ENCODE results near the gene PDXP.

Gene PDXP

DNA sequence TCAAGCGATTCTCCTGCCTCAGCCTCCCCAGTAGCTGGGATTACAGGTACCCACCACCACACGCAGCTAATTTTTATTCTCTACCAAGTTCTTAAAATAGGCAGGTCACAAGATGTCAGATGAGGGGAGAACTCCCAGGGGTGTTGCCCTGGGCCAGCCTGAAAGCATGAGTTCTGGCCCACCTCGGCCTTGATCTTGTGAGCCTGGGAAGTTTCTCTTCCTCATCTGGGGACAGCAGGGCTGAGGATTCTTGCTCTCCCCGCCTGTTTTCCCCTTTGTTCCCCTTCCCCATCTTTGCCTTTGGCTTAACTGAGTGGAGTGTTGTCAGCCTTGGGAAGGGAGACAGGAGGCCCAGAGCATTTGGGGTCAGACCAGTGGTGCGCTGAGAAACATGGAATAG is 3.5 kb downstream of the PDXP start:
- Histone ChIP-seq H3K36me3 (ENCODE audit: control insufficient read depth, insufficient read depth, low read length) (no peaks in the 10 kb centered on the region), H2AK5ac (ENCODE audit: low read length) (no peak overlapping the region), H3K23ac (ENCODE audit: low read length) (no peak overlapping the region), H2BK15ac (replicated peaks; ENCODE audit: low read depth) (no peak overlapping the region), H3K79me2 (ENCODE audit: control insufficient read depth, insufficient read depth, low read length) (peaks cover 43% of the 10 kb centered on the region), H2BK120ac (ENCODE audit: low read depth, low read length) (no peak overlapping the region), H2BK5ac (ENCODE audit: low read length) (no peak overlapping the region), H3K4me2 (ENCODE audit: low read length) (no peak overlapping the region), H3K79me1 (ENCODE audit: low read length) (peaks cover 34% of the 10 kb centered on the region), H3K4ac (ENCODE audit: low read depth, low read length) (no peak overlapping the region), H4K5ac (ENCODE audit: low read length) (no peak overlapping the region), H3K18ac (ENCODE audit: low read length) (no peak overlapping the region), H3K27me3 (ENCODE audit: insufficient read depth, low read length, poor library complexity) (no peaks in the 10 kb centered on the region), H3K27ac (ENCODE audit: low read depth, low read length) (no peak overlapping the region), H4K8ac (ENCODE audit: low read depth, low read length) (no peak overlapping the region), H3K56ac (ENCODE audit: low read length) (no peak overlapping the region), H3K4me3 (ENCODE audit: low read length) (no peak overlapping the region), H3K9ac (ENCODE audit: low read length) (no peak overlapping the region), H3K4me1 (ENCODE audit: control insufficient read depth, low read depth, low read length) (peaks cover 4% of the 10 kb centered on the region)
- no CpG with 5 or more reads among the region's 5 CpGs for WGBS (ENCODE audit: extremely low coverage, insufficient coverage, low lambda C conversion rate)
- no peak for DNase-seq

DNA sequence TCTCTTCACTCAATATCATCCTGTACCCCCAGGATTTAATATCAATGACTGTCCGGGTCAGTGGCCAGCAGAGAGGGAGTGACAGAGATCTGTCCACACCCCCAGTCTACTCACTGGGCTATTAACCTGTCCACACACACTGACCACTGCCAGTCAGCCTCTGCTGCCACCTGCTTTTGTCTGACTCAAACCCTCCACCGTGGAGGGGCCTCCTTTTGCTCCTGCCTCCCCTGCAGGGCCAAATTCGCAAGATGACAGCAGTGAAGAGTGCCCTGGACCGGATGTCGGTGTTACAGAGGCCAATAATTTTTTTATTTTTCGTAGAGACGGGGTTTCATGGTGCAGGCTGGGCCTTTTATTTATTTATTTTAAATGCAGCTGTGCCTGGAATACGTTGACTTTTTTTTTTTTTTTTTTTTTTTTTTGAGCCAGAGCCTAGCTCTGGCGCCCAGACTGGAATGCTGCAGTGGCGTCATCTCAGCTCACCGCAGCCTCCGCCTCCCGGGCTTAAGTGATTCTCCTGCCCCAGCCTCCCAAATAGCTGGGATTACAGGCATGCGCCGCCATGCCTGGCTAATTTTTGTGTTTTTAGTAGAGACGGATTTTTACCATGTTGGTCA is 5.1 kb downstream of the PDXP start:
- no peak overlapping the region for H4K8ac ChIP-seq (ENCODE audit: low read depth, low read length)
- peaks cover 4% of the 10 kb centered on the region for H3K4me1 ChIP-seq (ENCODE audit: control insufficient read depth, low read depth, low read length)
- H3K9ac ChIP-seq (ENCODE audit: low read length): no peak overlapping the region
- no peak for DNase-seq
- H3K4ac ChIP-seq (ENCODE audit: low read depth, low read length): no peak overlapping the region
- H3K4me2 ChIP-seq (ENCODE audit: low read length): no peak overlapping the region
- H2AK5ac ChIP-seq (ENCODE audit: low read length): no peak overlapping the region
- no peak overlapping the region for H3K4me3 ChIP-seq (ENCODE audit: low read length)
- H4K5ac ChIP-seq (ENCODE audit: low read length): no peak overlapping the region
- H3K56ac ChIP-seq (ENCODE audit: low read length): no peak overlapping the region
- no peak overlapping the region for H3K18ac ChIP-seq (ENCODE audit: low read length)
- H3K79me2 ChIP-seq (ENCODE audit: control insufficient read depth, insufficient read depth, low read length): peaks cover 43% of the 10 kb centered on the region
- no peak overlapping the region for H2BK15ac ChIP-seq (replicated peaks; ENCODE audit: low read depth)
- H3K36me3 ChIP-seq (ENCODE audit: control insufficient read depth, insufficient read depth, low read length): no peaks in the 10 kb centered on the region
- no peak overlapping the region for H2BK5ac ChIP-seq (ENCODE audit: low read length)
- no peak overlapping the region for H3K27ac ChIP-seq (ENCODE audit: low read depth, low read length)
- no CpG with 5 or more reads among the region's 16 CpGs for WGBS (ENCODE audit: extremely low coverage, insufficient coverage, low lambda C conversion rate)
- peaks cover 34% of the 10 kb centered on the region for H3K79me1 ChIP-seq (ENCODE audit: low read length)
- H3K23ac ChIP-seq (ENCODE audit: low read length): no peak overlapping the region
- H2BK120ac ChIP-seq (ENCODE audit: low read depth, low read length): no peak overlapping the region
- no peaks in the 10 kb centered on the region for H3K27me3 ChIP-seq (ENCODE audit: insufficient read depth, low read length, poor library complexity)

- Histone ChIP-seq H3K27ac (ENCODE audit: low read depth, low read length) (no peak overlapping the region), H3K36me3 (ENCODE audit: control insufficient read depth, insufficient read depth, low read length) (no peaks in the 10 kb centered on the region)
- WGBS (ENCODE audit: extremely low coverage, insufficient coverage, low lambda C conversion rate): no CpG with 5 or more reads among the region's 16 CpGs
Measured at GRCh38 chr22:37664249-37665101, 6.0 kb downstream of the PDXP start.

DNA sequence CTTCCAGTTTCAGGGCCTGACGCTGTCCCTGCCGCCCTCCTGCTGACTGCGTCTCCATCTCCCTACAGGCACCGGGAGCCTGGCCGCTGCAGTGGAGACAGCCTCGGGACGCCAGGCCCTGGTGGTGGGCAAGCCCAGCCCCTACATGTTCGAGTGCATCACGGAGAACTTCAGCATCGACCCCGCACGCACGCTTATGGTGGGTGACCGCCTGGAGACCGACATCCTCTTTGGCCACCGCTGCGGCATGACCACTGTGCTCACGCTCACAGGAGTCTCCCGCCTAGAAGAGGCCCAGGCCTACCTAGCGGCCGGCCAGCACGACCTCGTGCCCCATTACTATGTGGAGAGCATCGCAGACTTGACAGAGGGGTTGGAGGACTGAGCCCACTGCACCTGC is 7.0 kb downstream of the PDXP start:
- no CpG with 5 or more reads among the region's 24 CpGs for WGBS (ENCODE audit: extremely low coverage, insufficient coverage, low lambda C conversion rate)
- Histone ChIP-seq H2BK15ac (replicated peaks; ENCODE audit: low read depth) (no peak overlapping the region), H2BK5ac (ENCODE audit: low read length) (no peak overlapping the region), H4K5ac (ENCODE audit: low read length) (no peak overlapping the region), H3K9ac (ENCODE audit: low read length) (no peak overlapping the region), H3K23ac (ENCODE audit: low read length) (no peak overlapping the region), H3K4ac (ENCODE audit: low read depth, low read length) (no peak overlapping the region), H3K27me3 (ENCODE audit: insufficient read depth, low read length, poor library complexity) (no peaks in the 10 kb centered on the region), H3K79me1 (ENCODE audit: low read length) (peaks cover 24% of the 10 kb centered on the region), H2AK5ac (ENCODE audit: low read length) (no peak overlapping the region), H3K4me1 (ENCODE audit: control insufficient read depth, low read depth, low read length) (no peaks in the 10 kb centered on the region), H3K4me2 (ENCODE audit: low read length) (no peak overlapping the region), H4K8ac (ENCODE audit: low read depth, low read length) (no peak overlapping the region), H2BK120ac (ENCODE audit: low read depth, low read length) (no peak overlapping the region), H3K36me3 (ENCODE audit: control insufficient read depth, insufficient read depth, low read length) (no peaks in the 10 kb centered on the region), H3K79me2 (ENCODE audit: control insufficient read depth, insufficient read depth, low read length) (peaks cover 28% of the 10 kb centered on the region), H3K27ac (ENCODE audit: low read depth, low read length) (no peak overlapping the region), H3K56ac (ENCODE audit: low read length) (no peak overlapping the region), H3K18ac (ENCODE audit: low read length) (no peak overlapping the region), H3K4me3 (ENCODE audit: low read length) (no peak overlapping the region)
- DNase-seq: no peak

More at GRCh38 chr22:37664249-37665101, 6.0 kb downstream of the PDXP start:
- Histone ChIP-seq H3K4me3 (ENCODE audit: low read length) (no peak overlapping the region), H2BK5ac (ENCODE audit: low read length) (no peak overlapping the region), H3K27me3 (ENCODE audit: insufficient read depth, low read length, poor library complexity) (no peaks in the 10 kb centered on the region), H3K79me1 (ENCODE audit: low read length) (peaks cover 29% of the 10 kb centered on the region), H3K79me2 (ENCODE audit: control insufficient read depth, insufficient read depth, low read length) (peaks cover 38% of the 10 kb centered on the region), H3K9ac (ENCODE audit: low read length) (no peak overlapping the region), H3K4ac (ENCODE audit: low read depth, low read length) (no peak overlapping the region), H3K56ac (ENCODE audit: low read length) (no peak overlapping the region), H2BK15ac (replicated peaks; ENCODE audit: low read depth) (no peak overlapping the region), H3K4me1 (ENCODE audit: control insufficient read depth, low read depth, low read length) (peaks cover 2% of the 10 kb centered on the region), H3K4me2 (ENCODE audit: low read length) (no peak overlapping the region), H3K18ac (ENCODE audit: low read length) (no peak overlapping the region), H3K23ac (ENCODE audit: low read length) (no peak overlapping the region), H2AK5ac (ENCODE audit: low read length) (no peak overlapping the region), H4K8ac (ENCODE audit: low read depth, low read length) (no peak overlapping the region), H4K5ac (ENCODE audit: low read length) (no peak overlapping the region), H2BK120ac (ENCODE audit: low read depth, low read length) (no peak overlapping the region)
- no peak for DNase-seq

DNA sequence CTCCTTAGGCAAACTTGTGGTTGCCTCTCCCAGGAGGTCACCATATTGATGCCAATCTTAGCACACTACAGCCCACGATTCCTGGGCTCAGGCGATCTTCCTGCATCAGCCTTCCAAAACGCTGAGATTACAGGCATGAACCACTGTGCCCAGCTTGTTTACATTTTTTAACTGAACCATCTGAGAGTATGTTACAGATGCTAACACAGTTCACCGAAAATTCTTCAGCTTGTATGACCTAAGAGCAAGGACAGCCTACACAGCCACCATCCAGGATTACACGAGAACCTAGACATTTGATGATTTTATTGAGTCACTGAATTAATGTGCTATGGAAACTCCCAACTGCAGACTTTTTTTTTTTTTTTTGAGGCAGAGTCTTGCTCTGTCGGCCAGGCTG is 11.1 kb downstream of the PDXP start:
- Histone ChIP-seq H3K56ac (ENCODE audit: low read length) (no peak overlapping the region), H3K4me2 (ENCODE audit: low read length) (no peak overlapping the region)
- WGBS (ENCODE audit: extremely low coverage, insufficient coverage, low lambda C conversion rate): no CpG with 5 or more reads among the region's 6 CpGs

More for the DNA sequence above, 11.1 kb downstream of the PDXP start:
- Histone ChIP-seq H2BK15ac (replicated peaks; ENCODE audit: low read depth) (no peak overlapping the region), H3K79me1 (ENCODE audit: low read length) (peaks cover 6% of the 10 kb centered on the region), H2AK5ac (ENCODE audit: low read length) (no peak overlapping the region), H3K4me1 (ENCODE audit: control insufficient read depth, low read depth, low read length) (no peaks in the 10 kb centered on the region), H4K8ac (ENCODE audit: low read depth, low read length) (no peak overlapping the region), H3K27ac (ENCODE audit: low read depth, low read length) (no peak overlapping the region), H3K36me3 (ENCODE audit: control insufficient read depth, insufficient read depth, low read length) (no peaks in the 10 kb centered on the region), H3K23ac (ENCODE audit: low read length) (no peak overlapping the region), H4K5ac (ENCODE audit: low read length) (no peak overlapping the region), H3K4me3 (ENCODE audit: low read length) (no peak overlapping the region), H3K27me3 (ENCODE audit: insufficient read depth, low read length, poor library complexity) (no peaks in the 10 kb centered on the region), H3K79me2 (ENCODE audit: control insufficient read depth, insufficient read depth, low read length) (peaks cover 4% of the 10 kb centered on the region), H2BK5ac (ENCODE audit: low read length) (no peak overlapping the region), H3K9ac (ENCODE audit: low read length) (no peak overlapping the region), H2BK120ac (ENCODE audit: low read depth, low read length) (no peak overlapping the region), H3K4ac (ENCODE audit: low read depth, low read length) (no peak overlapping the region), H3K18ac (ENCODE audit: low read length) (no peak overlapping the region)
- no peak for DNase-seq

Data from mesendoderm (in vitro differentiated cells).